K562 (cell line): ENCODE results near the gene HSD11B1. TPM values are rescaled to one million over a fixed set of nuclear protein-coding genes. Genes with fewer than 3 reads are reported as not detected.
A peak's percentile ranks its signal among the peaks of the same experiment; 100 is the strongest.

Source experiments
- BACH1 ChIP-seq: fragments of 200-800 bp; sonication (Bioruptor generic); IDR thresholded peaks from 2 replicates; pipeline ENCODE4 v1.6.1; 2016; ENCODE audit warnings: missing genetic modification characterization, missing compliant biosample characterization
- FOXP1 ChIP-seq: sonication (generic); formaldehyde crosslinking; IDR thresholded peaks from 2 replicates; pipeline ENCODE4 v1.8.0; 2022; ENCODE audit warnings: mild to moderate bottlenecking, missing genetic modification reagents
- GABPB1 ChIP-seq: sonication (generic); formaldehyde crosslinking; IDR thresholded peaks from 2 replicates; pipeline ENCODE4 v1.8.0; 2022; ENCODE audit warnings: mild to moderate bottlenecking, missing genetic modification reagents
- MGA ChIP-seq: fragments of 450-650 bp; IDR thresholded peaks from 2 replicates; pipeline ENCODE4 v1.6.1; 2016; ENCODE audit warnings: mild to moderate bottlenecking, moderate library complexity
- MLX ChIP-seq, 2 experiments: fragments of 450-650 bp in 1 of 2; sonication (generic) in 1 of 2; formaldehyde crosslinking; conservative IDR thresholded peaks; 2 replicates each; pipeline versions ENCODE4 v1.4.0 to v1.8.1; 2020 to 2022; ENCODE audit warnings: mild to moderate bottlenecking in 1 of 2, missing genetic modification reagents in 1 of 2
- MYBL2 ChIP-seq, 2 experiments: fragments of 450-650 bp in 1 of 2; sonication (generic) in 1 of 2; formaldehyde crosslinking in 1 of 2; IDR thresholded peaks; 2 replicates each; pipeline versions ENCODE4 v1.6.1 to v1.8.1; 2017 to 2022; ENCODE audit warnings: borderline replicate concordance in 1 of 2, inconsistent platforms in 1 of 2, low read depth in 1 of 2, mild to moderate bottlenecking in 1 of 2, missing genetic modification reagents in 1 of 2, moderate library complexity in 1 of 2
- PHB ChIP-seq: fragments of 250-450 bp; sonication (Bioruptor Pico); IDR thresholded peaks from 2 replicates; pipeline ENCODE4 v1.5.0; 2021
- POLR2H ChIP-seq: IDR thresholded peaks from 2 replicates; pipeline ENCODE4 v1.6.1; 2016; ENCODE audit warnings: missing genetic modification characterization, low read depth, mild to moderate bottlenecking, control low read depth, missing compliant biosample characterization, moderate library complexity
- USF1 ChIP-seq: sonication (generic); formaldehyde crosslinking; IDR thresholded peaks from 2 replicates; pipeline ENCODE4 v1.9.0; 2022; ENCODE audit warnings: mild to moderate bottlenecking, missing genetic modification reagents
- ZBTB8A ChIP-seq: fragments of 450-650 bp; IDR thresholded peaks from 2 replicates; pipeline ENCODE4 v1.6.1; 2018; ENCODE audit warnings: mild to moderate bottlenecking, moderate library complexity; ENCODE audit not compliant: partially characterized antibody
- ZNF134 ChIP-seq: fragments of 250-450 bp; sonication (Bioruptor Pico); conservative IDR thresholded peaks from 2 replicates; pipeline ENCODE4 v1.4.0; 2020
- ZNF143 ChIP-seq: sonication (generic); formaldehyde crosslinking; IDR thresholded peaks from 2 replicates; pipeline ENCODE4 v1.9.0; 2022; ENCODE audit warnings: mild to moderate bottlenecking, missing genetic modification reagents
- ZNF511 ChIP-seq: sonication (generic); formaldehyde crosslinking; IDR thresholded peaks from 2 replicates; pipeline ENCODE4 v1.8.0; 2022; ENCODE audit warnings: mild to moderate bottlenecking, missing genetic modification reagents
- ZNF589 ChIP-seq: fragments of 200-800 bp; sonication (Bioruptor generic); IDR thresholded peaks from 2 replicates; pipeline ENCODE4 v1.6.1; 2016; ENCODE audit warnings: low read depth, missing genetic modification characterization, missing compliant biosample characterization
- polyA plus RNA-seq, 8 experiments: library from polyadenylated mRNA; depleted of rRNA in 4 of 8; stranded (reverse) in 5 of 8; unstranded in 3 of 8; fragments of >200 nt; fragmentation: Nextera tagmentation in 2 of 8; fragmentation: Illumina TruSeq in 1 of 8; extraction: Ambion mirVana in 2 of 8; extraction: Trizol in 1 of 8; gene quantifications; 2 replicates each; pipeline versions ENCODE4 v1.2.1 to v1.2.3, GENCODE V29; 2011 to 2014; ENCODE audit warnings: inconsistent platforms in 1 of 8, missing spikeins in 1 of 8
- total RNA-seq, 7 experiments: library from RNA; depleted of rRNA in 6 of 7; stranded (reverse); fragments of >200 nt in 6 of 7; fragmentation: Illumina TruSeq in 2 of 7; extraction: Trizol in 2 of 7; gene quantifications; 2 replicates each; pipeline versions ENCODE4 v1.2.1 to v1.2.3, GENCODE V29; 2011 to 2021; ENCODE audit warnings: low replicate concordance in 1 of 7

HSD11B1 gene
- total and polyA plus RNA-seq, 9 of the 15 experiments (the other 6 are each of a cell fraction or from before 2014, with no cell fraction given), result 0.04 to 0.16 TPM; not detected in 7

GRCh38 chr1:209674957-209675564, 29.6 kb upstream of the HSD11B1 start, which contains the start of gene G0S2 (continued):
- TF ChIP-seq ZNF143 (no peak), ZNF134 (CRISPR knock-in tag) (peak; percentile 73), ZNF511 (peak; percentile 93), MLX (CRISPR knock-in tag; conservative IDR thresholded peaks at IDR 0.05) (peak; percentile 99 to 100), BACH1 (tag) (0 out of 2 replicates have a peak, but pooled peaks have one; percentile 32), MYBL2 (IDR thresholded peaks at IDR 0.05; ENCODE audit: low read depth) (no peak; the same call in 1 of the 2 replicates), MYBL2 (CRISPR knock-in tag; IDR thresholded peaks at IDR 0.05; ENCODE audit: borderline replicate concordance) (no peak), ZNF589 (CRISPR knock-in tag) (peak; percentile 56; the same call in 1 of the 2 replicates), PHB (CRISPR knock-in tag) (no peak), POLR2H (tag) (peak; percentile 96), MGA (peak; percentile 98), GABPB1 (CRISPR knock-in tag) (peak; percentile 51), ZBTB8A (no peak), USF1 (CRISPR knock-in tag) (no peak), FOXP1 (peak; percentile 95)
- TF ChIP-seq, all 486 proteins: peak for 100
